H1 (cell line): ENCODE data around the gene PCP4. TPM values are rescaled to one million over a fixed set of nuclear protein-coding genes. Genes with fewer than 3 reads are reported as not detected.

ENCODE experiments used
- CTCF ChIA-PET: fragments of 300-600 bp; sonication (Branson Sonifier 250); formaldehyde crosslinking; loops from one replicate; lab custom pipeline; 2021; ENCODE audit not compliant: partially characterized antibody; lab: Charles Lee
- POLR2A ChIA-PET: fragments of 300-600 bp; sonication (Branson Sonifier 250); formaldehyde crosslinking; loops from one replicate; lab custom pipeline; 2021; ENCODE audit warnings: inconsistent platforms; ENCODE audit not compliant: partially characterized antibody; lab: Charles Lee
- DNase-seq, 2 experiments: peaks; one replicate each; pipeline versions ENCODE4 v3.0.0 to v3.0.0-alpha.2; 2010 to 2022; ENCODE audit warnings: low spot score in 2 of 2, low read depth in 1 of 2, mixed read lengths in 1 of 2
- FAIRE-seq: peaks from 2 replicates; lab custom pipeline; 2011; peaks lifted over from hg19 to GRCh38; lab: Jason Lieb, UNC
- H2AFZ ChIP-seq: 2 replicates; pipeline ENCODE4 v1.8.1; 2012; ENCODE audit warnings: low read length, inconsistent platforms
- H2AK5ac ChIP-seq: 2 replicates; pipeline ENCODE4 v1.6.1; 2013; ENCODE audit warnings: low read depth, low read length
- H2BK120ac ChIP-seq: replicated peaks from 2 replicates; pipeline ENCODE3; 2013; ENCODE audit warnings: low read depth, low read length, inconsistent platforms
- H2BK12ac ChIP-seq: 2 replicates; pipeline ENCODE4 v1.6.1; 2013; ENCODE audit warnings: low read depth, low read length
- H2BK15ac ChIP-seq: 2 replicates; pipeline ENCODE4 v1.6.1; 2013; ENCODE audit warnings: low read length
- H2BK20ac ChIP-seq: 2 replicates; pipeline ENCODE4 v1.6.1; 2013; ENCODE audit warnings: low read length
- H2BK5ac ChIP-seq: 2 replicates; pipeline ENCODE4 v1.6.1; 2013; ENCODE audit warnings: low read depth, low read length
- H3K14ac ChIP-seq: 2 replicates; pipeline ENCODE4 v1.6.1; 2013; ENCODE audit warnings: inconsistent platforms; ENCODE audit not compliant: insufficient read length
- H3K18ac ChIP-seq: 2 replicates; pipeline ENCODE4 v1.6.1; 2013; ENCODE audit warnings: low read length; ENCODE audit errors: extremely low read depth
- H3K23ac ChIP-seq: 2 replicates; pipeline ENCODE4 v1.6.1; 2013; ENCODE audit warnings: inconsistent platforms; ENCODE audit not compliant: insufficient read length
- H3K23me2 ChIP-seq: 2 replicates; pipeline ENCODE4 v1.6.1; 2013; ENCODE audit warnings: low read depth, low read length
- H3K27ac ChIP-seq: 2 replicates; pipeline ENCODE4 v1.6.1; 2011; ENCODE audit warnings: low read depth, low read length, inconsistent platforms
- H3K27me3 ChIP-seq, 4 experiments: replicated peaks in 1 of 4; 1 replicate in 1 of 4; 2 replicates in 3 of 4; pipeline versions ENCODE4 v1.6.1 to v1.8.1; 2011 to 2013; ENCODE audit warnings: low read length in 3 of 4, mild to moderate bottlenecking in 3 of 4, inconsistent platforms in 2 of 4, mixed read lengths in 2 of 4, moderate library complexity in 1 of 4; ENCODE audit not compliant: control insufficient read depth in 3 of 4, insufficient read depth in 3 of 4; ENCODE audit errors: extremely low read depth in 1 of 4
- H3K36me3 ChIP-seq, 4 experiments: 2 replicates each; pipeline versions ENCODE4 v1.6.1 to v1.8.1; 2011 to 2013; ENCODE audit warnings: mild to moderate bottlenecking in 4 of 4, low read length in 3 of 4, moderate library complexity in 2 of 4, control low read depth in 1 of 4, inconsistent platforms in 1 of 4; ENCODE audit not compliant: insufficient read depth in 4 of 4, control insufficient read depth in 2 of 4
- H3K4ac ChIP-seq: replicated peaks from 2 replicates; pipeline ENCODE3; 2013; ENCODE audit warnings: low read length, low read depth, mixed read lengths, inconsistent platforms; ENCODE audit not compliant: insufficient read length
- H3K4me1 ChIP-seq, 4 experiments: replicated peaks in 1 of 4; 1 replicate in 1 of 4; 2 replicates in 3 of 4; pipeline versions ENCODE4 v1.6.1 to v1.8.1; 2011 to 2013; ENCODE audit warnings: low read length in 3 of 4, inconsistent platforms in 2 of 4, mixed read lengths in 1 of 4; ENCODE audit not compliant: insufficient read depth in 4 of 4, control insufficient read depth in 3 of 4
- H3K4me2 ChIP-seq, 2 experiments: 2 replicates each; pipeline versions ENCODE4 v1.6.1 to v1.8.1; 2011 to 2013; ENCODE audit warnings: low read depth in 2 of 2, low read length in 2 of 2, control low read depth in 1 of 2, inconsistent platforms in 1 of 2, mild to moderate bottlenecking in 1 of 2; ENCODE audit not compliant: insufficient read depth in 1 of 2
- H3K4me3 ChIP-seq, 4 experiments: fragments of 200-600, 300-600 bp in 1 of 4; sonication (generic), shearing (Covaris generic), sonication (Bioruptor Twin) in 1 of 4; 2 replicates each; pipeline versions ENCODE4 v1.5.1 to v1.8.1; 2011 to 2016; ENCODE audit warnings: low read length in 4 of 4, low read depth in 3 of 4, control low read depth in 2 of 4, inconsistent platforms in 2 of 4, mild to moderate bottlenecking in 2 of 4, mixed read lengths in 1 of 4, moderate library complexity in 1 of 4; ENCODE audit not compliant: insufficient read depth in 2 of 4; ENCODE audit errors: extremely low read depth in 1 of 4
- H3K56ac ChIP-seq: replicated peaks from 2 replicates; pipeline ENCODE3; 2013; ENCODE audit warnings: low read depth, mild to moderate bottlenecking, mixed read lengths, low read length, inconsistent platforms; ENCODE audit not compliant: insufficient read length
- H3K79me1 ChIP-seq: 2 replicates; pipeline ENCODE4 v1.6.1; 2013; ENCODE audit warnings: low read depth, low read length, control low read depth
- H3K79me2 ChIP-seq, 2 experiments: 2 replicates each; pipeline versions ENCODE4 v1.6.1 to v1.8.1; 2012 to 2013; ENCODE audit warnings: low read length in 2 of 2, mild to moderate bottlenecking in 2 of 2, inconsistent platforms in 1 of 2; ENCODE audit not compliant: insufficient read depth in 2 of 2, control insufficient read depth in 1 of 2
- H3K9ac ChIP-seq, 4 experiments: replicated peaks in 1 of 4; 1 replicate in 1 of 4; 2 replicates in 3 of 4; pipeline versions ENCODE4 v1.6.1 to v1.8.1; 2011 to 2013; ENCODE audit warnings: low read depth in 3 of 4, low read length in 3 of 4, control low read depth in 2 of 4, mild to moderate bottlenecking in 2 of 4, moderate library complexity in 2 of 4, inconsistent platforms in 1 of 4; ENCODE audit errors: extremely low read depth in 1 of 4
- H3K9me3 ChIP-seq, 2 experiments: 2 replicates each; pipeline versions ENCODE4 v1.6.1 to v1.8.1; 2012 to 2013; ENCODE audit warnings: mild to moderate bottlenecking in 2 of 2, moderate library complexity in 2 of 2, control low read depth in 1 of 2, inconsistent platforms in 1 of 2, low read depth in 1 of 2, low read length in 1 of 2, mixed read lengths in 1 of 2; ENCODE audit not compliant: insufficient read depth in 2 of 2
- H4K20me1 ChIP-seq, 2 experiments: replicated peaks in 1 of 2; 2 replicates each; pipeline versions ENCODE3 to v1.8.1; 2011 to 2013; ENCODE audit warnings: inconsistent platforms in 2 of 2, low read length in 2 of 2, mild to moderate bottlenecking in 1 of 2; ENCODE audit not compliant: insufficient read depth in 2 of 2, control insufficient read depth in 1 of 2
- H4K5ac ChIP-seq: 2 replicates; pipeline ENCODE4 v1.6.1; 2013; ENCODE audit warnings: low read length, low read depth, mixed read lengths, inconsistent platforms; ENCODE audit not compliant: insufficient read length
- H4K8ac ChIP-seq: 2 replicates; pipeline ENCODE4 v1.8.0; 2013; ENCODE audit warnings: mild to moderate bottlenecking, moderate library complexity, low read length, inconsistent platforms; ENCODE audit not compliant: insufficient read depth; ENCODE audit errors: extremely low read depth
- H4K91ac ChIP-seq: replicated peaks from 2 replicates; pipeline ENCODE3; 2013; ENCODE audit warnings: low read length, mixed read lengths, inconsistent platforms; ENCODE audit not compliant: insufficient read length
- EGR1 ChIP-seq: IDR thresholded peaks from 2 replicates; pipeline ENCODE4 v1.6.1; 2011; ENCODE audit warnings: low read depth, low read length, borderline replicate concordance
- WGBS, 2 experiments: shearing (Covaris generic) in 1 of 2; methylation state at CpG; one replicate each; pipeline versions ENCODE4 v1.1.6 to v1.1.7; 2013 to 2015; ENCODE audit warnings: low lambda C conversion rate in 2 of 2, mixed read lengths in 2 of 2, inconsistent platforms in 1 of 2, low coverage in 1 of 2, missing lambda C conversion rate in 1 of 2; ENCODE audit not compliant: insufficient replicate concordance in 2 of 2, insufficient coverage in 1 of 2, insufficient read length in 1 of 2; ENCODE audit errors: extremely low coverage in 1 of 2, missing lambda C conversion rate in 1 of 2; 5-methylcytosine and 5-hydroxymethylcytosine counted together
- polyA plus RNA-seq, 7 experiments: library from polyadenylated mRNA; depleted of rRNA in 3 of 7; stranded (reverse) in 5 of 7; unstranded in 2 of 7; fragments of >200 nt in 5 of 7; fragments of 200-250 nt in 2 of 7; gene quantifications; 1 replicate in 5 of 7; 2 replicates in 1 of 7; 4 replicates in 1 of 7; pipeline versions ENCODE4 v1.2.1 to v1.2.3, GENCODE V29; 2011 to 2013; ENCODE audit warnings: missing spikeins in 2 of 7, mixed read lengths in 2 of 7
- total RNA-seq: library from RNA; stranded (reverse); fragmentation: NEBNext Ultra II Directional; extraction: Animal tissue kit (Norgen Biotek cat#: 25700); gene quantifications from 2 replicates; pipeline ENCODE4 v1.2.1, GENCODE V29; 2021
- TF ChIP-seq, protein P1 (sequence below): IDR thresholded peaks from 2 replicates; pipeline ENCODE4 v1.6.1; 2012; ENCODE audit warnings: inconsistent platforms
- TF ChIP-seq, protein P2 (sequence below): IDR thresholded peaks from 2 replicates; pipeline ENCODE4 v1.6.1; 2012; ENCODE audit warnings: inconsistent platforms

PCP4 gene
- total and polyA plus RNA-seq, 2 of the 8 experiments (the other 6 are each of a cell fraction or from before 2014, with no cell fraction given) = 1.8 to 2.4 TPM

DNA sequence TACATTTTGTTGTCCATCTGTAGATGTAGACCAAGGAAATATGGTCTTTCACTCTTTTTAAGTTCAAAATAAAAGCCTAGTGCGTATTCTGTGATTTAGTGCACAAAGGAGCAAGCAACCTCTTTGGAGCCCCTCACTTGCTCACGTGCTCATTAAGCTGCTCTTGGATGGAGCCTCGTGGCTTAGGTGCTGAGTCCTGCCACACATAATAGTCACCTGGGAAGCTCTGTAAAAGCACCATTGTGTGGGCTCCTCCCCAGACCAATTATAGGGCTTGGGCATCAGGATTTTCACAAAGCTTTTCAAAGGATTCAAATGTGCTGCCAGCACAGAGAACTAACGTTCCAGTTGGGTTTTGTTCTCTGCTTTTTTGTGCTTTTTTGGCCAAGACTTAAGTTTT is 85.0 kb downstream of the PCP4 start:
- no peaks in the 10 kb centered on the region for H3K79me1 ChIP-seq
- H3K14ac ChIP-seq = no peak overlapping the region
- H3K27me3 ChIP-seq = peaks cover 0 to 3% (median 0%) of the 10 kb centered on the region in 4 experiments; a peak in 2 of 7 replicates
- no peak overlapping the region for H3K9ac ChIP-seq
- H4K20me1 ChIP-seq = no peaks in the 10 kb centered on the region
- no peaks in the 10 kb centered on the region for H3K79me2 ChIP-seq
- no peak for TF ChIP-seq EGR1
- TF ChIP-seq, protein P1, sequence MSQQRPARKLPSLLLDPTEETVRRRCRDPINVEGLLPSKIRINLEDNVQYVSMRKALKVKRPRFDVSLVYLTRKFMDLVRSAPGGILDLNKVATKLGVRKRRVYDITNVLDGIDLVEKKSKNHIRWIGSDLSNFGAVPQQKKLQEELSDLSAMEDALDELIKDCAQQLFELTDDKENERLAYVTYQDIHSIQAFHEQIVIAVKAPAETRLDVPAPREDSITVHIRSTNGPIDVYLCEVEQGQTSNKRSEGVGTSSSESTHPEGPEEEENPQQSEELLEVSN = peak; percentile 29; the same call in 1 of the 2 replicates
- TF ChIP-seq, protein P2, sequence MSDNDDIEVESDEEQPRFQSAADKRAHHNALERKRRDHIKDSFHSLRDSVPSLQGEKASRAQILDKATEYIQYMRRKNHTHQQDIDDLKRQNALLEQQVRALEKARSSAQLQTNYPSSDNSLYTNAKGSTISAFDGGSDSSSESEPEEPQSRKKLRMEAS = peak; percentile 51
- TF ChIP-seq, all 59 proteins: peak for 2
- no peak for DNase-seq
- no peak overlapping the region for H2AFZ ChIP-seq
- no peak overlapping the region for H4K91ac ChIP-seq
- no peaks in the 10 kb centered on the region for H3K23me2 ChIP-seq
- no peak overlapping the region for H2BK15ac ChIP-seq
- 75% methylated on average over 4 of the region's 4 CpGs; no CpG with 5 or more reads in 1 of the 2 experiments for WGBS, 2 experiments
- 0 out of 2 replicates have a peak overlapping the region, but pooled peaks have one; percentile 5 for H2BK5ac ChIP-seq
- no peak overlapping the region for H3K4me3 ChIP-seq
- H3K4ac ChIP-seq = no peak overlapping the region
- H3K18ac ChIP-seq = no peak overlapping the region
- H4K5ac ChIP-seq = no peak overlapping the region
- peaks cover 3 to 10% (median 4%) of the 10 kb centered on the region in 4 experiments; a peak in 6 of 7 replicates for H3K4me1 ChIP-seq
- no peaks in the 10 kb centered on the region for H3K9me3 ChIP-seq
- H2BK12ac ChIP-seq = peak overlapping the region; percentile 78
- peak overlapping the region in 1 of 2 experiments; percentile 64; a peak in 1 of 4 replicates for H3K4me2 ChIP-seq
- no peak for FAIRE-seq
- H3K23ac ChIP-seq = no peak overlapping the region
- no peak overlapping the region for H3K56ac ChIP-seq
- ChIA-PET CTCF (interaction anchor here (0.7 to 1.0 kb wide), 2 partner anchors 28 to 33 kb away, joined by 3 read pairs; no protein-coding TSS in a partner anchor), POLR2A (no interaction called here)
- peak overlapping the region; percentile 48; the same call in 1 of the 2 replicates for H2BK20ac ChIP-seq
- H2AK5ac ChIP-seq = no peak overlapping the region
- H2BK120ac ChIP-seq = no peak overlapping the region
- H3K27ac ChIP-seq = no peak overlapping the region
- H4K8ac ChIP-seq = no peak overlapping the region
- no peaks in the 10 kb centered on the region for H3K36me3 ChIP-seq
